Measurements from ENCODE around the gene BSX. TPM values are rescaled to one million over a fixed set of nuclear protein-coding genes. Genes with fewer than 3 reads are reported as not detected.

BSX gene
- total and polyA plus RNA-seq, 4 donors, result not detected

- Histone ChIP-seq H3K27ac (ENCODE audit: low read depth in 1 of 2, low read length in 1 of 2) (no peak overlapping the region), H3K4me1 (ENCODE audit: control insufficient read depth in 5 of 5, insufficient read depth in 5 of 5, low read length in 5 of 5) (no peaks in the 10 kb centered on the region), H3K4me3 (no peak overlapping the region), H3K36me3 (ENCODE audit: control insufficient read depth in 4 of 4, insufficient read depth in 4 of 4, low read length in 4 of 4) (no peaks in the 10 kb centered on the region), H3K9me3 (ENCODE audit: control insufficient read depth in 4 of 4, insufficient read depth in 3 of 4, low read length in 3 of 4) (no peaks in the 10 kb centered on the region), H3K9ac (ENCODE audit: insufficient read depth in 1 of 2, low read length in 2 of 2) (no peak overlapping the region), H3K27me3 (ENCODE audit: control insufficient read depth in 3 of 3, insufficient read depth in 3 of 3, low read length in 2 of 3) (peaks cover 0 to 5% (median 0%) of the 10 kb centered on the region in 3 donors)
- DNase-seq (no peak), ATAC-seq (ENCODE audit: insufficient read depth, low FRiP score) (no peak)
- 82 to 84% methylated on average over 6 of the region's 6 CpGs for WGBS, 2 donors
- TF ChIP-seq CTCF (IDR thresholded peaks at IDR 0.05; ENCODE audit: control extremely low read depth, extremely low read depth), result no peak
Measured at GRCh38 chr11:122931510-122931909, 50.1 kb downstream of the BSX start.

Other genes starting within 250 kb of the BSX start
- 1 to 10 TPM in 1 of 2 donors, under 1 TPM in 1; 0.28 to 1.7 TPM for gene CRTAM, start 143.3 kb downstream of the BSX start, total RNA-seq
- 1 to 10 TPM; 2.4 to 2.8 TPM for gene CRTAM, start 143.3 kb downstream of the BSX start, polyA plus RNA-seq
- gene JHY, start 99.1 kb downstream of the BSX start, total RNA-seq, result 10 to 100 TPM; 10.8 to 11.0 TPM
- gene JHY, start 99.1 kb downstream of the BSX start, polyA plus RNA-seq, result 1 to 10 TPM; 2.4 to 3.7 TPM
- 1,000 to 10,000 TPM in 1 of 2 donors, 100 to 1,000 TPM in 1; 856 to 1,138 TPM for gene HSPA8, start 80.3 kb upstream of the BSX start, total RNA-seq
- 100 to 1,000 TPM in 1 of 2 donors, 10 to 100 TPM in 1; 90.9 to 928 TPM for gene HSPA8, start 80.3 kb upstream of the BSX start, polyA plus RNA-seq
- 10 to 100 TPM; 13.9 to 22.9 TPM for gene CLMP, start 213.4 kb upstream of the BSX start, total RNA-seq
- gene CLMP, start 213.4 kb upstream of the BSX start, polyA plus RNA-seq, result 10 to 100 TPM in 1 of 2 donors, 1 to 10 TPM in 1; 5.2 to 10.8 TPM

Data from lung (tissue), 12 donors.